ENCODE measurements around the gene GBP3.

GRCh38 chr1:89069951-89070350 lies 47.3 kb upstream of the GBP3 start:
- no peak for TF ChIP-seq CTCF (IDR thresholded peaks at IDR 0.05; ENCODE audit: insufficient read depth, low read length, poor library complexity, severe bottlenecking)
- no peak for TF ChIP-seq EZH2phosphoT487 (conservative IDR thresholded peaks at IDR 0.05; ENCODE audit: low read length)

Data from SU-DHL-6 (cell line).